Loucy (cell line): ENCODE results near the gene PRR36.
A peak's percentile ranks its signal among the peaks of the same experiment; 100 is the strongest.
"Not testable (repeated sequence)": the region's sequence is repeated elsewhere in the genome, so short reads cannot be mapped to it uniquely, and the experiment has no call there.

ENCODE experiments used
- H2AFZ ChIP-seq: fragments of 200-600 bp; sonication (generic); 2 replicates; pipeline ENCODE4 v1.6.0; 2016; ENCODE audit warnings: antibody characterized with exemption, mild to moderate bottlenecking, low read length, moderate library complexity
- H3F3A ChIP-seq: fragments of 200-600 bp; 2 replicates; pipeline ENCODE4 v1.6.0; 2016; ENCODE audit warnings: antibody characterized with exemption, low read depth, mild to moderate bottlenecking
- H3K27me3 ChIP-seq: fragments of 200-600 bp; sonication (generic); 2 replicates; pipeline ENCODE4 v1.6.1; 2014; ENCODE audit warnings: low read length, mild to moderate bottlenecking; ENCODE audit not compliant: insufficient read depth, poor library complexity, severe bottlenecking
- H3K36me3 ChIP-seq: fragments of 200-600 bp; sonication (generic); 2 replicates; pipeline ENCODE4 v1.6.1; 2016; ENCODE audit warnings: low read length; ENCODE audit not compliant: insufficient read depth
- H3K4me1 ChIP-seq: fragments of 200-600 bp; sonication (generic); 2 replicates; pipeline ENCODE4 v1.5.1; 2014; ENCODE audit warnings: low read length, mild to moderate bottlenecking; ENCODE audit not compliant: insufficient read depth, poor library complexity, severe bottlenecking
- H3K4me2 ChIP-seq: fragments of 200-600 bp; sonication (generic); 2 replicates; pipeline ENCODE4 v1.6.0; 2014; ENCODE audit warnings: antibody characterized with exemption, low read length, low read depth, mild to moderate bottlenecking; ENCODE audit not compliant: poor library complexity, severe bottlenecking
- H3K4me3 ChIP-seq: fragments of 200-600 bp; sonication (generic); 2 replicates; pipeline ENCODE4 v1.5.1; 2014; ENCODE audit warnings: low read length, mild to moderate bottlenecking, mixed read lengths; ENCODE audit not compliant: poor library complexity, severe bottlenecking
- H3K79me2 ChIP-seq: fragments of 200-600 bp; sonication (generic); 2 replicates; pipeline ENCODE4 v1.6.1; 2014; ENCODE audit warnings: low read length; ENCODE audit not compliant: insufficient read depth
- H3K9ac ChIP-seq: fragments of 200-600 bp; sonication (generic); 2 replicates; pipeline ENCODE4 v1.6.0; 2014; ENCODE audit warnings: mild to moderate bottlenecking, low read depth, low read length, moderate library complexity; ENCODE audit not compliant: poor library complexity, severe bottlenecking
- H3K9me2 ChIP-seq: fragments of 200-600 bp; sonication (generic); replicated peaks from 2 replicates; pipeline ENCODE4 v1.6.1; 2016; ENCODE audit warnings: low read depth, low read length, mixed read lengths
- H3K9me3 ChIP-seq: fragments of 200-600 bp; sonication (generic); 2 replicates; pipeline ENCODE4 v1.6.1; 2014; ENCODE audit warnings: mild to moderate bottlenecking, antibody characterized with exemption, low read length, low read depth; ENCODE audit not compliant: insufficient read depth
- H4K20me1 ChIP-seq: fragments of 200-600 bp; sonication (generic); 2 replicates; pipeline ENCODE4 v1.6.0; 2014; ENCODE audit warnings: antibody characterized with exemption, low read length, mild to moderate bottlenecking; ENCODE audit not compliant: insufficient read depth, poor library complexity, severe bottlenecking
- EZH2phosphoT487 ChIP-seq: fragments of 200-600 bp; IDR thresholded peaks from 2 replicates; pipeline ENCODE4 v1.6.1; 2018; ENCODE audit warnings: antibody characterized with exemption, mild to moderate bottlenecking, moderate library complexity, borderline replicate concordance
- TF ChIP-seq, protein P1 (sequence below): fragments of 200-600 bp; sonication (generic); conservative IDR thresholded peaks from 2 replicates; pipeline ENCODE4 v1.5.1; 2014; ENCODE audit warnings: mild to moderate bottlenecking, antibody characterized with exemption, low read length

The PRR36 gene

GRCh38 chr19:7919610-7920518 lies 45.7 kb upstream of the PRR36 start, which contains the start of gene SNAPC2:
TSS of gene SNAPC2 (plus strand) at chr19:7920338. CDS start at chr19:7920367, 29 bp downstream.
- Histone ChIP-seq H2AFZ (peak within 1 kb of the TSS; percentile 85), H3K9me3 (no peaks in the 10 kb centered on the region), H3K79me2 (no peaks in the 10 kb centered on the region), H3K4me2 (peak within 1 kb of the TSS; percentile 97), H3K9me2 (no peaks in the 10 kb centered on the region), H4K20me1 (peaks cover 8% of the 10 kb centered on the region), H3F3A (no peaks in the 10 kb centered on the region), H3K4me1 (peaks cover 12% of the 10 kb centered on the region), H3K9ac (peak within 1 kb of the TSS; percentile 75), H3K36me3 (no peaks in the 10 kb centered on the region), H3K4me3 (peak within 1 kb of the TSS; percentile 82), H3K27me3 (no peaks in the 10 kb centered on the region)
- TF ChIP-seq EZH2phosphoT487 = no peak
- TF ChIP-seq, protein P1, sequence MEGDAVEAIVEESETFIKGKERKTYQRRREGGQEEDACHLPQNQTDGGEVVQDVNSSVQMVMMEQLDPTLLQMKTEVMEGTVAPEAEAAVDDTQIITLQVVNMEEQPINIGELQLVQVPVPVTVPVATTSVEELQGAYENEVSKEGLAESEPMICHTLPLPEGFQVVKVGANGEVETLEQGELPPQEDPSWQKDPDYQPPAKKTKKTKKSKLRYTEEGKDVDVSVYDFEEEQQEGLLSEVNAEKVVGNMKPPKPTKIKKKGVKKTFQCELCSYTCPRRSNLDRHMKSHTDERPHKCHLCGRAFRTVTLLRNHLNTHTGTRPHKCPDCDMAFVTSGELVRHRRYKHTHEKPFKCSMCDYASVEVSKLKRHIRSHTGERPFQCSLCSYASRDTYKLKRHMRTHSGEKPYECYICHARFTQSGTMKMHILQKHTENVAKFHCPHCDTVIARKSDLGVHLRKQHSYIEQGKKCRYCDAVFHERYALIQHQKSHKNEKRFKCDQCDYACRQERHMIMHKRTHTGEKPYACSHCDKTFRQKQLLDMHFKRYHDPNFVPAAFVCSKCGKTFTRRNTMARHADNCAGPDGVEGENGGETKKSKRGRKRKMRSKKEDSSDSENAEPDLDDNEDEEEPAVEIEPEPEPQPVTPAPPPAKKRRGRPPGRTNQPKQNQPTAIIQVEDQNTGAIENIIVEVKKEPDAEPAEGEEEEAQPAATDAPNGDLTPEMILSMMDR = no peak

- TF ChIP-seq, protein P1 = no peak
- TF ChIP-seq EZH2phosphoT487 = no peak
- Histone ChIP-seq H3K79me2 (no peaks in the 10 kb centered on the region), H3K27me3 (no peaks in the 10 kb centered on the region), H2AFZ (no peak overlapping the region), H3F3A (no peaks in the 10 kb centered on the region), H3K4me1 (peaks cover 12% of the 10 kb centered on the region), H3K4me2 (no peak overlapping the region), H4K20me1 (peaks cover 8% of the 10 kb centered on the region), H3K9ac (no peak overlapping the region), H3K36me3 (no peaks in the 10 kb centered on the region), H3K9me2 (no peaks in the 10 kb centered on the region), H3K9me3 (no peaks in the 10 kb centered on the region), H3K4me3 (no peak overlapping the region)
These were observed 44.6 kb upstream of the PRR36 start for GRCh38 chr19:7918615-7919421.

DNA sequence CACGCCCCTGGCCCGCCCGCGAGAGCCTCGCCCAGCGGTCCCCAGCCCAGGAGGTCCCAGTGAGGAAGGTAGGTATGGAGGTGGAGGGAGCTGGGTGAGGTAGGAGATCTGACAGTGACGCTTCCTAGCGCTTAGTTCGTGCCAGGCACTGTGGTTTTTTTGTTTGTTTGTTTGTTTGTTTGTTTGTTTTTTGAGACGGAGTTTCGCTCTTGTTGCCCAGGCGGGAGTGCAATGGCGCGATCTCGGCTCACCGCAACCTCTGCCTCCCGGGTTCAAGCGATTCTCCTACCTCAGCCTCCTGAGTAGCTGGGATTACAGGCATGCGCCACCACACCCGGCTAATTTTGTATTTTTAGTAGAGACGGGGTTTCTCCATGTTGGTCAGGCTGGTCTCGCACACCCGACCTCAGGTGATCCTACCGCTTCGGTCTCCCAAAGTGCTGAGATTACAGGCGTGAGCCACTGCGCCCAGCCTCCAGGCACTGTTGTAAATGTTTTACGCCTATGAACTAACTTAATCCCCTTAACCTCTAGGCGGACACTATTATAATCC lies 43.9 kb upstream of the PRR36 start:
- H3K79me2 ChIP-seq, H4K20me1 ChIP-seq, H3K9me3 ChIP-seq, H3K36me3 ChIP-seq, H3K9ac ChIP-seq, H3F3A ChIP-seq, H2AFZ ChIP-seq, H3K27me3 ChIP-seq, H3K4me3 ChIP-seq, H3K9me2 ChIP-seq, H3K4me2 ChIP-seq: not testable (repeated sequence)
- H3K4me1 ChIP-seq = peaks cover 12% of the 10 kb centered on the region
